ENCODE measurements around the gene GABBR2.

The GABBR2 gene

DNA sequence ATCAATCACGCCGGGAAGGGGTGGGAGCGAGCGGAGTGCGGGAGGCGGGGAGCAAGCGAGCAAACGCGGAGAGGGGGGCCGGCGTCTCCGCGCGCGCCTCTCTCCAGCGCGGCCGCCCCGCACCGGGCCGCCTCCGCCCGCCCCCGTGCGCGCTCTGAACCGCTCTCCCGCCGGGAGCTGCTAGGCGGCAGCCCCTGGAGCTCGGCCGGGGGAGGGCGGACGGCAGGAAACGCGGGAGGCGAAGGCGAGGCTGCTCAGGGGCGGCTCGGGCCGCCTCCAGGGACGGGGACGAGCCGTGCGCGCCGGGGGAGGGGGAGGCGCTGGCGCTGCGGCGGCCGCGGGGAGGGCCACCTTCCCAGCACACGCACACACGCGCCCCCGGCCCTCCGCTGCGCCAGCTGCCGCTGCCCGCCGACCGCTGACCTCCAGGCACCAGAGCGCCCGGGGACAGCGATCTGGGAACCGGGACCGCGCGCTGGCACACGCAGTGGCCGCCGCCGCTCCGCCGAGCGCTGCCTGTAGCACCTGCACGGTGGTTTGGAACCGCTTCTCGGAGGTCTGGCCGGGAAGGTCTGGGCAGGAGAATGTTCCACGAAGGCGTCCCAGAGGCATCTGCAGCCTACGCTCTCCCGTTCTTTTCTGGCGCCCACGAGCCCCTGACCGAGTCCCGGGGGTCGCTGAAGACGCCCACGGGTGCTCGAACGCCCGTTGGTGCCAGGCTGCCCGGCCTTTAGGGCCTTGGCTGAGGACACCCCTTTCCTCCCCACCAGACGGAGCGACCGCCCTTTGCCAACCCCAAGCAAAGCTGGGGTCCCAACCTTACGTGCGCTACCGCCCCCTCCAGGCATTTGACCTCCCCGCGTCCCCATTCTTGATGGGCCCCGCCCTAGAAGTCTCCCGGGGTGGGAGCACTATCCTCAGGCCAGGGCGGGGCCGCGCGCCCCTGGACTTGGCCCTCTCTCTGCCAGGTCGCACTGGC lies at the start of gene GABBR2:
GABBR2 (minus strand) TSS at position 3 of the 979 bp plus-strand sequence. CDS start 198 bp downstream, outside the sequence.
- DNase-seq (ENCODE audit: low read depth) = no peak

DNA sequence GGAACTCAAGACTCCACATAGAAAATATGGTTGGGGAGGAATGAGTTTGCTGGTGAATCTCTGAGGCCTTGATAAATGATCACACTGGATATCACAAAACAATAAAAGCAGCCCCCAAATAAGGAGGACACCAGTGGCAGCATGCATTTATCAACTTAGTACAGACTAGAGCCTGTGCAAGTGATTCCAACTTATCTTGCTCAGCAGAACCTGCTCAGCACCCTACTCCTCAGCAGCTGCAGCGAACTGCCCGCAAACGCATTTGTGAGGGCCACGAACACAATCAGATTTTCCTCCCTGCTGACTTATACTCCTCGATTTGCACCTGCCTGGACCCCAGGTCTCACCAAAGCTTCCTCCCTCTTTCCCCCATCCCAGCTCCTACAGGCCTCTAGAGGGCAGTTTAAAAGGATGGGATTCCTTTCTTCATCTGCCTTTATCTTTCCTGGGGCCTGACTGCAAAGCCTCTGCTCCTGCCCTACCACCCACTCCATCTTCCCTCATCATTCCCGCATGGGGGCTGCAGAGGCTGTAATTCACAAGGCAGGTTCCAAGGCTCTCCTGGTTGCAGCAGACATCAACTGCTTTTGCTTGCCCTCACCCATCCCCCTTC lies 46.4 kb upstream of the GABBR2 start:
- no peak for DNase-seq (ENCODE audit: low read depth)

DNA sequence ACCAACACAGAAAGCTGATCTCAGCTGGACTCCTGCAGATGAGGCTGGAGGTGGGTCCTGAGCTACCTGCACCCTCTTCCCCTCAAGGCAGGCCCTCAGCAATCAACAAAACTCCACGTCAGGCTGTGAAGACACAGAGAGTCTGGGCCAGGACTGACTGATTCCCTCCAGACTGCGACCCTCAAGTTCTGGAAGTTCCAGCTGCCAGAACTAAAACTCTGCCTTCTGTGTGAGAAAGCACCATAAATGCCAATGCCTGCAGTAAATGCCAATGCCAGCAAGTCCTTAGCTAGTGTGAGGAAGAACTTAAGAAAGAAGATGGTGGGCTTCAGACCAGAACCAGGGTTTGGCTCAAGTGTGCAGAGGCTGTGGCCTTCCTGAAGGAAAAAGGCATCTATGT lies 42.5 kb upstream of the GABBR2 start:
- DNase-seq (ENCODE audit: low read depth) = no peak

DNA sequence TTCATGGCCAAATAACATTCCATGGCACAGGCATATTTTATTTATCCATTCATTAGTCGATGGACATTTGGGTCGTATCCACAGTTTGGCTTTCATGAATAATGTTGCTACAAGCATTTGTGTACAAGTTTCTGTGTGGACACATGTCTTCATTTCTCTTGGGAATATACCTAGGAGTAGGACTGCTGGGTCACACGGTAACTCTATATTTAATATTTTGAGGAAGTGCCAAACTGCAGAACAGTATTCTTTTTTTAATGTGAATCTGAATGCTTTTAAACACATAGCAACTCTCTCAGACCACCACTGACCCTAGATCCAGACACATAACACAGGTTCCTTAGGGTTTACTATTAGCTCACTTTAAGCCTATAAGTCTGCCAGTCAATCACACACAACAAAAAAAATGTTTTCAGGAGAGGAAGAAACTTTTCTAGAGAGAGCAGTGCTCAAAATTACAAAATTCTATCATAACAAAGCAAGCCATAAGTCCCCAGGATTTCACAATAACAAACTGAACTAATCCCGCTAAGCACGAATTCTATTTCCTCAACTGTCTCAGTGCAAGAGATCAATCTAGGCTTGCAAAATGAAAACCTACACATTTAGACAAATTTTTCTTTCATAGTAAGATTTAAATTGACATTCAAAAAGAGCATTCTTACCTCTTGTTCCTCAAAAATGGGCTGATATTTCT lies 41.8 kb upstream of the GABBR2 start:
- peak; percentile 18 for DNase-seq (ENCODE audit: low read depth)

GRCh38 chr9:98747476-98747875 lies 38.7 kb upstream of the GABBR2 start:
- DNase-seq (ENCODE audit: low read depth) = no peak

DNA sequence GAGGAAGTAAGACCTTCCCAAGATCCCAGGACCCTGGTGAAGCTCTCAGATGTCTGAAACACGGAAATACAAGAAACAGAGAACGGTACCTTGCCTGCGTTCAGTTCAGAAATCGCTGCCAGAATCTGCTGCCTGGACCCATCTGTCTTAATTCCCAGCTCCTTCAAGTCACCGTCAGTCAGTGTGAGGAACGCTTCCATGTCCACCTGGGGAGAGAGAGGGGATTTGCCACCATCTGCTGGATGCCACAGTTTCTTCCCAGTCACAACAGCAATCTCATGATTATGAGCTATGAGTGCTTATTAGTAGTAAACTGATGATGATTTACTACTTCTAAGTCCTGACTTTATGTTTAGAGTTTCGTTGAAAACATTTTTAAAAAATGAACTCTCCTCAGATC lies 36.7 kb upstream of the GABBR2 start:
- no peak for DNase-seq (ENCODE audit: low read depth)

- no peak for DNase-seq (ENCODE audit: low read depth)
These were observed 35.3 kb upstream of the GABBR2 start for GRCh38 chr9:98743818-98744611.

DNA sequence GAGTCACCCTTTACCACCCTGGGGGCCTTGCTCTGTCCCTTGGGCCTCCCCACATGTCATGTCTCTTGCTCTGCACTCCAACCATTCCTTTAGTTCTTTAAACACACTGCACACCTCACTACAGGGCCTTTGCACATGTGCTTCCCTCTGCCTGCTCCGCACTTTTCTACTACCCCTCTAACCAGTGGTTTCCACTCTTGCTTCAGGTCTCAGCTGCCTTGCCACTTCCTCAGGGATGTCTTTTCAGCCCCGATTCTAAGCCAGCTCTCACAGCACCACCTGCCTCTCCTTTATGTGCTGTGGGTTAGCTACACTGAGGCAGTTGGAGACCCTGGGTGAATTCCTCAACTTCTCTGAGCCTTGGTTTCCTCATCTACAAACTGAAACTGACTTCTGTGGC lies 34.6 kb upstream of the GABBR2 start:
- no peak for DNase-seq (ENCODE audit: low read depth)

DNA sequence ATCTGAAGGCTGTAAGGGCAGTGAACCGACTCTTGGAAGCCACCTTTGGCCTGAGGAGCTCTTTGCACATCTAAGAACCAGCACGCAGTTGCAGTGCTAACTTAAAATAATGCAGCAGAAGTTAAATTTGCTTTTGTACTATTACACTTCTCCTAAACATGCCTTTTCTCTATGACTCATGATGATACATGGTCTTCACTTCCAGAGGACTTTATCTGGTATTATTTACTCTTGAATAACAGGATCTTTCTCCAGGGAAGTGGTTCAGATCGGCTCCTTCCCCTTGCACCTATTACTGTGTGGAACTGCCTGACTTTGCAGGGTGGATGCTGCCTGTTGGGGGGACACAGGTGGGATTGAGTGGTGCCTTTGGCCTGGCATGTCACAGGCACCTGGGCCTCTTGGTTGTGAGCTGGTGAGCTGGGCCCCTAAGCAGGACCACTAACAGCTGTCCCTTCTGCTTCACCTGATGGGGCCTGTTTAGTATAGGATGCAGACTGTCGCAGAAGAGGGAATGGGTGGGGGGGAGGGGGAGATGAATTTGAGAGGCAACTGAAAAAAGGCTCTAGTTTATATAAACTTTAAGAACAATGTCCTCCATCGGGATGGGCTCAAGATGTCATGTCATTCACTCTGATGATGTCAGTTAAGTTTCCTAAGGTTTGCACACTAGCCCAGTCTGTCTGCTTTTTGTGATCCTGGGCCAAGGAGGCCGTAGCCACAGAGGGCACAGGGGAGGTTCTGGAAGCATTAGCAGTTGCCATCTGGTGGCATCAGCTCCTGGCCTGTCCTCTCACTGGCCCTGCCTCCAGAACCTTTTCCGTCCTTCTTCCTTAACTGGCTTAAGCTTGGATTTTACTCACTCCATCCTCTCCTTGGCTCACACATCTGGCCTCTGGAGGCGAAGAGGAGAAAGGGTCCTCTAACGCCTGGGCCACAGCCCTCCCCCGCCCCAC lies 33.9 kb upstream of the GABBR2 start:
- peak; percentile 44 for DNase-seq (ENCODE audit: low read depth)

DNA sequence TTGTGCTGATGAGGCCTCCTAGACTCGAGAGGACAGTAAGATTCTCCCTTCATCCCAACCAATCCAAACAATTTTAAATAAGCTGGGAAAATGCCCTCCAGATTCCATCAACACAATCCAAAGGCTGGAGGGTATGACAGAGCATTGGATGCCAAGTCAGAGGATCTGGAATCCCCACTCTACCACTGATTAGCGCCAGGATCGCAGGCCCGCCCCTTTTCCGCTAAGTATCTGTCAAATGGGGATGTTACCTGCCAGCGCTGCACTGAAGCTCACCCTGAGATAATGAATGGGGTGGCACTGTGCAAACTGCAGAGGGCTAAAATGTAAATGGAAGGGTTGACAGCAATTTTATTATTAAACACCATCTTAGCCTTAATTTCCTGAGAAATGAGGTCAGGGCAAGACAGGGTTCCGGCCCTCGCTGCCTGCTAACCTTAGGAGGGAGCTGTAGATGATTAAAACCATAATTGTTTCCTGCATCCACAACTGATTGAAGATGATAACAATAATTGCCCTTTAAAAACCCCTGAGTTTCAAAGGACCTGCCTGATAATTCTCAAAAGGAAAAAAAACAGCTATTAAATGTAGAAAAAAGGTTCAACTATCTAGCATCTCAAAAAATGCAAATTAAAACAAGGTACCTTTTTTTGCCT lies 31.6 kb upstream of the GABBR2 start:
- DNase-seq (ENCODE audit: low read depth) = no peak

- DNase-seq (ENCODE audit: low read depth) = no peak
These were observed 30.0 kb upstream of the GABBR2 start for GRCh38 chr9:98738741-98739140.

GRCh38 chr9:98736226-98736625 lies 27.5 kb upstream of the GABBR2 start:
- DNase-seq (ENCODE audit: low read depth) = no peak

GRCh38 chr9:98732801-98733200 lies 24.1 kb upstream of the GABBR2 start:
- DNase-seq (ENCODE audit: low read depth) = no peak

- DNase-seq (ENCODE audit: low read depth) = no peak
These were observed 23.4 kb upstream of the GABBR2 start for GRCh38 chr9:98732091-98732490.

GRCh38 chr9:98730871-98731270 lies 22.1 kb upstream of the GABBR2 start:
- DNase-seq (ENCODE audit: low read depth) = no peak

- no peak for DNase-seq (ENCODE audit: low read depth)
These were observed 19.8 kb upstream of the GABBR2 start for GRCh38 chr9:98728500-98728899.

- DNase-seq (ENCODE audit: low read depth) = no peak
These were observed 18.7 kb upstream of the GABBR2 start for GRCh38 chr9:98727428-98727827.

DNA sequence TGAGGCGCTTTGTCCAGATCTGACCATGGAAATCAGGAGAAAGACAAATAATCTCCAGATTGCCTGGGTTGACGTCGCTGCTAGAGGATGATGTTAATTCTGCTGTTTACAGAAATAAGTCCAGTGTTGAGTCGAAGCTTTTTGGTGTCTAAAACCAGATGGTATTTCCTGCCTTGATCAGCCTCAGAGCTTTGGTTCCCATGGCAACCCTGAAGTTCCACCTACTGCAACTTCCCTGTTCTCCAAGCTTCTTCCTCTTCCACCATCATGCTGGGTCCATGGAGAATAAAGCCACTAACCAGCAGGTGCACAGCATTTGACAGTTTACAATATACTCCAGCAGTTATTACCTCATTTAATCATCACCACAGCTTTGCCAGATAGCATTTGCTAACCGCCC lies 18.0 kb upstream of the GABBR2 start:
- peak; percentile 21 for DNase-seq (ENCODE audit: low read depth)

GRCh38 chr9:98724810-98725530 lies 16.2 kb upstream of the GABBR2 start:
- DNase-seq (ENCODE audit: low read depth) = no peak

DNA sequence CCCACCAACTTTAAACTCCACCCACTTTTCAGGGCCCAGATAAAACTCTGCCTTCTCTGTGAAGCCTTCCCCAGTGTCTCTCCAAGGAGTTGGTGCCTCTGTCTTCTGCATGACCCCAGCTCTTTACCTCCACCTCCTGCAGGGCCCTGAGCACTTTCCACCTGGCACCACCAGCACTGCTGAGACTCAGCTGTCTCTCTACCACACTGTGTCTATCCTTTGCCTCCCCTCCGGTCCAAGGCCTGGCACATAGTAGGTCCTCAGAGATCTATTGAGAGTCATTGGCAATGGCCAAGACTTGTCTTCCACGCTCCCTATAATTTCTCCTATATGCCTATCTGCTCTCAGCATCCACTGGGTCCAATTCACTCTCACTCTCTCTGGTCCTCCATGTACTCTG lies 12.9 kb upstream of the GABBR2 start:
- DNase-seq (ENCODE audit: low read depth) = no peak
